PC-9 (cell line): ENCODE data around the gene PLA2G7.

ENCODE experiments used
- EZH2 ChIP-seq: fragments of 200-600 bp; sonication (generic); IDR thresholded peaks from 2 replicates; pipeline ENCODE4 v1.8.0; 2017; ENCODE audit warnings: antibody characterized with exemption, low read depth
- TF ChIP-seq, protein P1 (sequence below): fragments of 200-600 bp; sonication (generic); conservative IDR thresholded peaks from 2 replicates; pipeline ENCODE4 v1.6.1; 2017; ENCODE audit warnings: mixed run types, antibody characterized with exemption, mild to moderate bottlenecking, moderate library complexity

DNA sequence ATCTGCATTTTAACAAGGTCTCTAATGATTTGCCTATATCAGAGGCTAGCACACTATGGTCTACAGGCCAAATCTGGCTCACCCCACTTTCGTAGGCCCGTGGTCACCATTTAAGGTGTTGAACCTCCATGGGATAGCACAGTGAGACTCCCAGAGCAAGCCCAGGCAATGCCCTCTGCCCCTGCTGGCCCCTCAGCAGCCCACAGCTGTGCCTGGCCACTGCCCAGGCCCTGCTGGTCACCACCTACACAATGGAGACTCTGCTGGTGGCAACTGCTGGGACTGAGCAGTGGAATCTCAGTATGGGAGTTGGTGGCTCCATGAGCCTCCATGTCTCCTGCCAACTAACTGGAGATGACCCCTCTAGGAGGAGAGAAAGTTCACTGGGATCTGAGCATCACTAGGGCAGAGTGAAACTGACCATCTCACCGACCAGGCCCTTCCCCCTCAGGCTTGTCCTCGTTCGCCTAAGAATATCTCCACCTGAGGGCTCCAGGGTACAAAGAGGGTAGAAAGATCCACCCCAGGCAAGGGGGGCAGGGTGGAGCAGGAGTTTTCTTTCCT lies 13.8 kb upstream of the PLA2G7 start:
- TF ChIP-seq, protein P1, sequence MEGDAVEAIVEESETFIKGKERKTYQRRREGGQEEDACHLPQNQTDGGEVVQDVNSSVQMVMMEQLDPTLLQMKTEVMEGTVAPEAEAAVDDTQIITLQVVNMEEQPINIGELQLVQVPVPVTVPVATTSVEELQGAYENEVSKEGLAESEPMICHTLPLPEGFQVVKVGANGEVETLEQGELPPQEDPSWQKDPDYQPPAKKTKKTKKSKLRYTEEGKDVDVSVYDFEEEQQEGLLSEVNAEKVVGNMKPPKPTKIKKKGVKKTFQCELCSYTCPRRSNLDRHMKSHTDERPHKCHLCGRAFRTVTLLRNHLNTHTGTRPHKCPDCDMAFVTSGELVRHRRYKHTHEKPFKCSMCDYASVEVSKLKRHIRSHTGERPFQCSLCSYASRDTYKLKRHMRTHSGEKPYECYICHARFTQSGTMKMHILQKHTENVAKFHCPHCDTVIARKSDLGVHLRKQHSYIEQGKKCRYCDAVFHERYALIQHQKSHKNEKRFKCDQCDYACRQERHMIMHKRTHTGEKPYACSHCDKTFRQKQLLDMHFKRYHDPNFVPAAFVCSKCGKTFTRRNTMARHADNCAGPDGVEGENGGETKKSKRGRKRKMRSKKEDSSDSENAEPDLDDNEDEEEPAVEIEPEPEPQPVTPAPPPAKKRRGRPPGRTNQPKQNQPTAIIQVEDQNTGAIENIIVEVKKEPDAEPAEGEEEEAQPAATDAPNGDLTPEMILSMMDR = no peak
- no peak for TF ChIP-seq EZH2
